ENCODE data around the gene CARTPT.

DNA sequence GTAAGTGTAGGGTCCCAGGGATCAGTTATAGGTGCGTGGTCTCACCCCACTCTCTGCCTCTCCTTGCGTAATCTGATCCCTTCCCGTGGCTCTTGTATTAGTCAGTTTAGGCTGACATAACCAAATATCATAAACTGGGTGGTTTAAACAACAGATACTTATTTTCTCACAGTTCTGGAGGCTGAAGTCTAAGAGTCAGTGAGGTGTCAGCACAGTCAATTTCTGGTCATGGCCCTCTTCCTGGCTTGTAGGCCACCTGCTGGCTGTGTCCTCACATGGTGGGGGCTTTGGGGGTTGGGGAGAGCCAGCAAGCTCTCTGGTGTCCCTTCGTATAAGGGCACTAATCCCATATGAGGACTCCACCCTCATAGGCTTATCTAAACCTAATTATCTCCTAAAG is 32.3 kb downstream of the CARTPT start:
- TF ChIP-seq, protein P1, sequence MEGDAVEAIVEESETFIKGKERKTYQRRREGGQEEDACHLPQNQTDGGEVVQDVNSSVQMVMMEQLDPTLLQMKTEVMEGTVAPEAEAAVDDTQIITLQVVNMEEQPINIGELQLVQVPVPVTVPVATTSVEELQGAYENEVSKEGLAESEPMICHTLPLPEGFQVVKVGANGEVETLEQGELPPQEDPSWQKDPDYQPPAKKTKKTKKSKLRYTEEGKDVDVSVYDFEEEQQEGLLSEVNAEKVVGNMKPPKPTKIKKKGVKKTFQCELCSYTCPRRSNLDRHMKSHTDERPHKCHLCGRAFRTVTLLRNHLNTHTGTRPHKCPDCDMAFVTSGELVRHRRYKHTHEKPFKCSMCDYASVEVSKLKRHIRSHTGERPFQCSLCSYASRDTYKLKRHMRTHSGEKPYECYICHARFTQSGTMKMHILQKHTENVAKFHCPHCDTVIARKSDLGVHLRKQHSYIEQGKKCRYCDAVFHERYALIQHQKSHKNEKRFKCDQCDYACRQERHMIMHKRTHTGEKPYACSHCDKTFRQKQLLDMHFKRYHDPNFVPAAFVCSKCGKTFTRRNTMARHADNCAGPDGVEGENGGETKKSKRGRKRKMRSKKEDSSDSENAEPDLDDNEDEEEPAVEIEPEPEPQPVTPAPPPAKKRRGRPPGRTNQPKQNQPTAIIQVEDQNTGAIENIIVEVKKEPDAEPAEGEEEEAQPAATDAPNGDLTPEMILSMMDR (IDR thresholded peaks at IDR 0.05; ENCODE audit: low read length) = no peak
- TF ChIP-seq EZH2 (IDR thresholded peaks at IDR 0.05; ENCODE audit: borderline replicate concordance, low read length) = no peak
